Hematopoietic multipotent progenitor cell treated with erythropoietin and hydrocortisone succinate and interleukin-3 and kit ligand, for 4 days (in vitro differentiated cells): ENCODE results near the gene FYN.
A peak's percentile ranks its signal among the peaks of the same experiment; 100 is the strongest.
"Not testable (repeated sequence)": the region's sequence is repeated elsewhere in the genome, so short reads cannot be mapped to it uniquely, and the experiment has no call there.

ENCODE experiments used
- DNase-seq: peaks from one replicate; pipeline ENCODE4 v3.0.0-alpha.2; 2015

Gene FYN

GRCh38 chr6:111692327-111693164 lies 180.7 kb downstream of the FYN start:
- DNase-seq, result no peak

GRCh38 chr6:111691345-111692225 lies 181.7 kb downstream of the FYN start:
- no peak for DNase-seq

GRCh38 chr6:111689946-111690345 lies 183.3 kb downstream of the FYN start:
- no peak for DNase-seq

- DNase-seq, result no peak
These were observed 183.8 kb downstream of the FYN start for GRCh38 chr6:111689419-111689818.

- no peak for DNase-seq
These were observed 184.9 kb downstream of the FYN start for GRCh38 chr6:111688331-111688730.

- DNase-seq, result peak; percentile 38
These were observed 185.6 kb downstream of the FYN start for GRCh38 chr6:111687652-111688051.

- DNase-seq, result no peak
These were observed 186.4 kb downstream of the FYN start for GRCh38 chr6:111686932-111687266.

- no peak for DNase-seq
These were observed 186.9 kb downstream of the FYN start for GRCh38 chr6:111686249-111686931.

- no peak for DNase-seq
These were observed 187.7 kb downstream of the FYN start for GRCh38 chr6:111685526-111685925.

- DNase-seq, result no peak
These were observed 188.2 kb downstream of the FYN start for GRCh38 chr6:111685058-111685457.

GRCh38 chr6:111683749-111684267 lies 189.4 kb downstream of the FYN start:
- no peak for DNase-seq

- DNase-seq, result no peak
These were observed 190.1 kb downstream of the FYN start for GRCh38 chr6:111683157-111683556.

GRCh38 chr6:111681860-111682259 lies 191.4 kb downstream of the FYN start:
- DNase-seq, result no peak

GRCh38 chr6:111680811-111681609 lies 192.2 kb downstream of the FYN start:
- not testable (repeated sequence) for DNase-seq

- DNase-seq, result no peak
These were observed 193.1 kb downstream of the FYN start for GRCh38 chr6:111680015-111680712.

- DNase-seq, result peak; percentile 41
These were observed 194.0 kb downstream of the FYN start for GRCh38 chr6:111679126-111679858.

GRCh38 chr6:111677249-111677990 lies 195.8 kb downstream of the FYN start:
- DNase-seq, result no peak

GRCh38 chr6:111676383-111676782 lies 196.9 kb downstream of the FYN start:
- no peak for DNase-seq

- DNase-seq, result no peak
These were observed 198.4 kb downstream of the FYN start for GRCh38 chr6:111674883-111675282.

- no peak for DNase-seq
These were observed 198.8 kb downstream of the FYN start for GRCh38 chr6:111674413-111674812.
